Kidney capillary endothelial cell (primary cell): ENCODE data around the gene PLCB4.
A peak's percentile ranks its signal among the peaks of the same experiment; 100 is the strongest.

Experiments used
- DNase-seq: peaks from one replicate; pipeline ENCODE4 v3.0.0-alpha.2; 2018; ENCODE audit warnings: low spot score

The PLCB4 gene

GRCh38 chr20:9453201-9453600 lies 384.3 kb downstream of the PLCB4 start:
- DNase-seq: no peak

GRCh38 chr20:9454791-9455190 lies 385.9 kb downstream of the PLCB4 start:
- DNase-seq: no peak

GRCh38 chr20:9457136-9457535 lies 388.2 kb downstream of the PLCB4 start:
- no peak for DNase-seq

- DNase-seq: no peak
Measured at GRCh38 chr20:9458138-9458796, 389.4 kb downstream of the PLCB4 start.

- peak; percentile 36 for DNase-seq
Measured at GRCh38 chr20:9460518-9460917, 391.6 kb downstream of the PLCB4 start.

GRCh38 chr20:9467995-9468394 lies 399.1 kb downstream of the PLCB4 start:
- no peak for DNase-seq

GRCh38 chr20:9474835-9475415 lies 406.0 kb downstream of the PLCB4 start:
- DNase-seq: no peak

- DNase-seq: no peak
Measured at GRCh38 chr20:9475456-9475855, 406.6 kb downstream of the PLCB4 start.

- DNase-seq: no peak
Measured at GRCh38 chr20:9476174-9476573, 407.3 kb downstream of the PLCB4 start.

GRCh38 chr20:9476637-9477036 lies 407.8 kb downstream of the PLCB4 start:
- DNase-seq: no peak

- DNase-seq: no peak
Measured at GRCh38 chr20:9478771-9479170, 409.9 kb downstream of the PLCB4 start.

GRCh38 chr20:9480066-9480465 lies 411.2 kb downstream of the PLCB4 start:
- no peak for DNase-seq

GRCh38 chr20:9482180-9482579 lies 413.3 kb downstream of the PLCB4 start:
- DNase-seq: no peak

- DNase-seq: no peak
Measured at GRCh38 chr20:9483131-9483530, 414.2 kb downstream of the PLCB4 start.

- DNase-seq: no peak
Measured at GRCh38 chr20:9485614-9486340, 416.9 kb downstream of the PLCB4 start.

- no peak for DNase-seq
Measured at GRCh38 chr20:9487231-9487630, 418.3 kb downstream of the PLCB4 start.

- DNase-seq: no peak
Measured at GRCh38 chr20:9488063-9488462, 419.2 kb downstream of the PLCB4 start.

GRCh38 chr20:9490161-9490560 lies 421.3 kb downstream of the PLCB4 start:
- DNase-seq: no peak

- no peak for DNase-seq
Measured at GRCh38 chr20:9490631-9491030, 421.7 kb downstream of the PLCB4 start.

- DNase-seq: no peak
Measured at GRCh38 chr20:9491324-9491723, 422.4 kb downstream of the PLCB4 start.

- no peak for DNase-seq
Measured at GRCh38 chr20:9492067-9492466, 423.2 kb downstream of the PLCB4 start.

- DNase-seq: no peak
Measured at GRCh38 chr20:9493803-9494202, 424.9 kb downstream of the PLCB4 start.

- DNase-seq: no peak
Measured at GRCh38 chr20:9495701-9496100, 426.8 kb downstream of the PLCB4 start.
